HG03045 (cell line): ENCODE measurements around the gene PRKG1.
"Not testable (repeated sequence)": the region's sequence is repeated elsewhere in the genome, so short reads cannot be mapped to it uniquely, and the experiment has no call there.

ENCODE experiments used
- ATAC-seq: cut with Tn5 transposase; IDR thresholded peaks from one replicate; pipeline ENCODE4 v1.9.1; 2021; ENCODE audit warnings: mild to moderate bottlenecking, moderate library complexity; ENCODE audit not compliant: unreplicated experiment

Gene PRKG1

GRCh38 chr10:52028523-52028858 is 954.2 kb downstream of the PRKG1 start:
- ATAC-seq, result no peak

DNA sequence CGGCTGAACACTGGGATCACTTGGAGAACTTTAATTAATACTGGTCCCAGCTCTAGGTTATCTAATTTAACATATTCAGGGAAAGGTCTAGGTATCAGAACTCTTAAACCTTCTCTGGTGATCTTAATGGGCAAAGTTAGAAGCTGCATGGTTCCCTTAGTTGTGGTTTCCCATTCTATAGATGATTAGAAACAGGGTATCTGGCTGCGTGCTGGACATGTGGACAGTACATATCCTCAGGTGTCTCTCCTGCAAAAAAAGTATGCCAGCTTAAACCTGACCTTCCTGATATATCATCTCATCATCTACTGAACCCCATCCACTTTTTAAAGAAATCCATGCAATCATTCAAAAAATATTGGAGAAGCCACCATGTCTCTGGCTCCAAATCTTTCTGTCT is 955.3 kb downstream of the PRKG1 start:
- no peak for ATAC-seq

GRCh38 chr10:52030051-52030790 is 955.9 kb downstream of the PRKG1 start:
- no peak for ATAC-seq

GRCh38 chr10:52030975-52031374 is 956.7 kb downstream of the PRKG1 start:
- ATAC-seq, result no peak

DNA sequence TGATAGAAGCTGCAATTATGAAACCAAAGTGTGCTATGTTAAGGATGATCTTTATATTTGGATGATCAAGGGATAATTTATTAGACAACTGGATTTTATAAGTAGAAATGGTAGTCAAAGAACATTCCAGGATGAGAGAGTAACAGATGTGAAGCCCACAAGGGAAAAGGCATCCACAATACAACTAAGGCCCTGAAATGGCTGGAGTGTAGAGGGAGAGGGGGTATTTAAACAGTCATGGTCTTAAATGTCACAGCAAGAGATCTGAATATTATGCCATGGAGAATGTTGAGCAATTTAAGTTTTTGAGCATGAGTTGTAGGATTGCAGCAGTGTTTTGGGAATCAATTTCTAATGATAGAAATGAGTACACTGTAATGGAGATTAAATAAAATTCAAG is 957.5 kb downstream of the PRKG1 start:
- ATAC-seq, result no peak

- ATAC-seq, result no peak
Measured at GRCh38 chr10:52032681-52033629, 958.7 kb downstream of the PRKG1 start.

- ATAC-seq, result not testable (repeated sequence)
Measured at GRCh38 chr10:52039002-52039793, 964.9 kb downstream of the PRKG1 start.

- no peak for ATAC-seq
Measured at GRCh38 chr10:52040486-52040885, 966.2 kb downstream of the PRKG1 start.

- ATAC-seq, result no peak
Measured at GRCh38 chr10:52043811-52044210, 969.5 kb downstream of the PRKG1 start.

DNA sequence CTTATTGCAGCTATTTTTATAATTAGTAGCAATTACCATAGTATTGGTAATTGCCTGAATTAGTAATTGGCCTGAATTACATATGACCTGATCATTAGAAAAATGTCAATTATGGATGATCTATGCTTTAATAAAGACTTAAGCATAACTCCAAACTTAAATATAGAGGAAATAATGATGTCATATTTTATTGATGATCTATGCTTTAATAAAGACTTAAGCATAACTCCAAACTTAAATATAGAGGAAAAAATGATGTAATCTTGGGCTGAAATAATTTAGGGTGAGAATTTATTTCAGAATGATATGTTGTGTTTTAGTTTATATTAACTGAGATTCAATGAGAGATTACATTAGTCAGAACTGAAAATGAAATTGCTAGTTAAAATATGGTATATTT is 973.8 kb downstream of the PRKG1 start:
- no peak for ATAC-seq

- ATAC-seq, result no peak
Measured at GRCh38 chr10:52050429-52051047, 976.3 kb downstream of the PRKG1 start.

DNA sequence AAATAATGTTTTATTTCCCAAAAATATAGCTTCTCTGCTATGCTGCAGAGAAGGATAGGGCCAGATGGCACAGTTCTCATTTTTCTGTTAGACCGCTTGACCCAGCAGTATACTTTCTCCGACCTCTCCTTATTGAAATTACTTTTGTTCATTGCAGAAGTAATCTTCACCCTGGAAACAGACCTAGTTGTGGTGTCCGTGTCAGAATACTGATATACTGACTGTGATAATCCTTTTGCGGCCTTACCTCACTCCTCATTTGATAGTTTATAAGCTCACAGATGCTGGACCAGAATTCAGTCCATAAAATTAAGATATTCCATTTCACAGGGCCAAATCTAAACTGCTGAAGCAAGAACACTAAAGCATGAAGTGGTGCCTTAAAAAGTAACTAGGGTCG is 979.2 kb downstream of the PRKG1 start:
- ATAC-seq, result no peak

GRCh38 chr10:52056291-52056690 is 982.0 kb downstream of the PRKG1 start:
- ATAC-seq, result no peak

GRCh38 chr10:52059089-52059488 is 984.8 kb downstream of the PRKG1 start:
- no peak for ATAC-seq

- no peak for ATAC-seq
Measured at GRCh38 chr10:52063159-52063558, 988.9 kb downstream of the PRKG1 start.

DNA sequence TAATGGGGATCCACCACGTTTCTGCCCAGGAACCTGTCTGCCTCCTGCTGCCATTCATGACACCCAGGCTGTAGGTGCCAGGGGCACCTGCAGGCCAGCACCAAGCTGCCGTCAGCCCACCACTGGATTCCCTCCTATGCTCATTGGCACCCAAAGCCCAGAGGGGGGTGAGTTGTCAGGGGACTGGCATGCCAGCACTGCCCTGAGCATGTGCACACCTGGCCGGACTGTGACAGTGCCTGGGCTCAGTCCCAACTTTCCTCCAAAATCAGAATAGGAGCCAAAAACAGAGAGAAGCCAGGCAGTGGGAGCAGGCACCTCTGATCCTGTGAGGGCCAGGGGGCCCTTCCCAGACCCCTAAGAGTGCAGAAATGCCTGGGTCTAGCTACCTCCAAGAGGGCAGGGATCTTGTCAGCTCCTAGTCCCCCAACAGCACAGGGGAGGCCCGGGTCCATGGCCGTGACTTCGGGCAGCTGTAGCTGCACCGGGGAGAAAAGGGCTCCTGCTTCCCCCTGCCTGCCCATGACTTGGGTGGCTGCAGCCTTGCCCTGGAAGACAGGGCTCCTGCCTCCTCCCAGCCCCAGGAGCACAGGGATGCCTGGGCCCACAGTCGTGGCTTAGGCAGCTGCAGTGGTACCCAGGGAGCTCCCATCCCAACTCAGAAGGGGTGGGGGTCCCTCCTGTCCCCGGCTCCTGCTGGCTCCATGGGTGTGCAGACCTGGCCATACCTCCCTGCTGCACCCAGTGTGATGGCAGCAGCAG is 990.0 kb downstream of the PRKG1 start:
- no peak for ATAC-seq

- no peak for ATAC-seq
Measured at GRCh38 chr10:52066383-52066782, 992.1 kb downstream of the PRKG1 start.

- no peak for ATAC-seq
Measured at GRCh38 chr10:52068485-52068884, 994.2 kb downstream of the PRKG1 start.

DNA sequence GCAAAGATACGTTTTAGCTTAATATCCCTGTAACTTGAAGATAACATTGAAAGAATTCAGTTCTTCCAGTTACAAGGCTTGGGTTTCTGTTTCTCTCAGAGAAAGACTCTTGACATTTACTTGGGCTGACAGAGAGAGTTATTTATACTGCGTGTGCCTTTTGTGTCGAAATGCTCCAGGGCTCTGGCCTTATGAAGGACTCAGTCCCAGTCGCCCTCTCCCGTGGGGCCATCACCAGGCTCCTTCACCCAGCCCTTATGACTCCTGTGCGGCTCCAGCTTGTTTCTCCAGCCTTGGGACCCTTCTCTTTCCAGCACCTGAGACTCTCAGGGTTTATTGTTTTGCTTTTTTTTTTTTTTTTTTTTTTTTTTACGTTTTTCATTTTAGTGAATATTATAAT is 997.5 kb downstream of the PRKG1 start:
- no peak for ATAC-seq

GRCh38 chr10:52074505-52075026 is 1000.3 kb downstream of the PRKG1 start:
- no peak for ATAC-seq
